ENCODE data around the gene CRADD.
A peak's percentile ranks its signal among the peaks of the same experiment; 100 is the strongest.

Gene CRADD

DNA sequence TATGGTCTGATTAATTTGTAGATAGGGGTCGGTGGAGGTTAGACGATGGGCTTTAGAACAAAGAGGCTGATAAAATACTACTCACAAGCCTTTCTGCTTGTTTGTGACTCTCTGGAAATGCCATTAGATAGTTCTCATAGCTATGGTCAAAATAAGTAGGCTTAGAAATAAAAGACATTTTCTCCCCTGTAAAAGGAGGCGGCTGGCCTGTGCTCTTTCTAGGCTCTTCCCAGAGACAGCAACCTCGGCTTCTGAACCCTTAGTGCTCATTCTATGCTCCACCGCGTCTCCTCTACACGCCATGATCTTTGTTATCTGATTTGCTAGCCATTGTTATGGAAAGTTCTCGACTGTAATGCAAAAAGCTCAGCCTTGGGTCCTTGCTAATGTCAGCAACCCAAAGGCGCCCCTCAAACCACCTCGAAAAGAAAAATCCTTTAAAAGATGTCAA is 64.5 kb downstream of the CRADD start:
- Histone ChIP-seq H3K9me3 (ENCODE audit: control insufficient read depth in 5 of 5, low read length in 5 of 5) (no peaks in the 10 kb centered on the region), H3K4me1 (ENCODE audit: control insufficient read depth in 5 of 5, insufficient read depth in 5 of 5, low read length in 5 of 5) (peaks cover 5 to 57% (median 44%) of the 10 kb centered on the region in 5 donors), H3K27me3 (ENCODE audit: control insufficient read depth in 5 of 5, insufficient read depth in 4 of 5, low read length in 5 of 5) (no peaks in the 10 kb centered on the region), H3K4me3 (ENCODE audit: low read depth in 1 of 5, low read length in 5 of 5) (peak overlapping the region; percentile 77 to 97 (median 88)), H3K36me3 (ENCODE audit: control insufficient read depth in 5 of 5, insufficient read depth in 5 of 5, low read length in 5 of 5) (no peaks in the 10 kb centered on the region), H3K27ac (ENCODE audit: low read depth, low read length) (peak overlapping the region; percentile 89), H3K9ac (ENCODE audit: low read length in 5 of 5) (peak overlapping the region in 4 of 5 donors; percentile 66 to 82 (median 78))

GRCh38 chr12:93742110-93742934 is 65.1 kb downstream of the CRADD start:
- Histone ChIP-seq H3K4me3 (ENCODE audit: low read depth in 1 of 5, low read length in 5 of 5) (peak overlapping the region; percentile 79 to 97 (median 88)), H3K4me1 (ENCODE audit: control insufficient read depth in 5 of 5, insufficient read depth in 5 of 5, low read length in 5 of 5) (peaks cover 5 to 61% (median 48%) of the 10 kb centered on the region in 5 donors), H3K9ac (ENCODE audit: low read length in 5 of 5) (peak overlapping the region; percentile 75 to 84 (median 82)), H3K27ac (ENCODE audit: low read depth, low read length) (peak overlapping the region; percentile 89), H3K27me3 (ENCODE audit: control insufficient read depth in 5 of 5, insufficient read depth in 4 of 5, low read length in 5 of 5) (no peaks in the 10 kb centered on the region), H3K9me3 (ENCODE audit: control insufficient read depth in 5 of 5, low read length in 5 of 5) (no peaks in the 10 kb centered on the region), H3K36me3 (ENCODE audit: control insufficient read depth in 5 of 5, insufficient read depth in 5 of 5, low read length in 5 of 5) (no peaks in the 10 kb centered on the region)

- Histone ChIP-seq H3K9ac (ENCODE audit: low read length in 5 of 5) (peak overlapping the region in 3 of 5 donors; percentile 56 to 84 (median 75)), H3K4me3 (ENCODE audit: low read depth in 1 of 5, low read length in 5 of 5) (peak overlapping the region; percentile 79 to 97 (median 88)), H3K27me3 (ENCODE audit: control insufficient read depth in 5 of 5, insufficient read depth in 4 of 5, low read length in 5 of 5) (no peaks in the 10 kb centered on the region), H3K36me3 (ENCODE audit: control insufficient read depth in 5 of 5, insufficient read depth in 5 of 5, low read length in 5 of 5) (no peaks in the 10 kb centered on the region), H3K9me3 (ENCODE audit: control insufficient read depth in 5 of 5, low read length in 5 of 5) (no peaks in the 10 kb centered on the region), H3K27ac (ENCODE audit: low read depth, low read length) (peak overlapping the region; percentile 89), H3K4me1 (ENCODE audit: control insufficient read depth in 5 of 5, insufficient read depth in 5 of 5, low read length in 5 of 5) (peaks cover 0 to 50% (median 37%) of the 10 kb centered on the region in 5 donors)
Observed at GRCh38 chr12:93743229-93743998, 66.2 kb downstream of the CRADD start.

- Histone ChIP-seq H3K4me3 (ENCODE audit: low read depth in 1 of 5, low read length in 5 of 5) (no peak overlapping the region), H3K36me3 (ENCODE audit: control insufficient read depth in 5 of 5, insufficient read depth in 5 of 5, low read length in 5 of 5) (no peaks in the 10 kb centered on the region), H3K9me3 (ENCODE audit: control insufficient read depth in 5 of 5, low read length in 5 of 5) (no peaks in the 10 kb centered on the region), H3K27ac (ENCODE audit: low read depth, low read length) (no peak overlapping the region), H3K9ac (ENCODE audit: low read length in 5 of 5) (no peak overlapping the region), H3K4me1 (ENCODE audit: control insufficient read depth in 5 of 5, insufficient read depth in 5 of 5, low read length in 5 of 5) (peaks cover 0 to 47% (median 30%) of the 10 kb centered on the region in 5 donors), H3K27me3 (ENCODE audit: control insufficient read depth in 5 of 5, insufficient read depth in 4 of 5, low read length in 5 of 5) (no peaks in the 10 kb centered on the region)
Observed at GRCh38 chr12:93743999-93744689, 67.0 kb downstream of the CRADD start.

GRCh38 chr12:93745286-93745685 is 68.1 kb downstream of the CRADD start:
- H3K4me1 ChIP-seq (ENCODE audit: control insufficient read depth in 5 of 5, insufficient read depth in 5 of 5, low read length in 5 of 5): peaks cover 2 to 44% (median 34%) of the 10 kb centered on the region in 5 donors
- H3K9me3 ChIP-seq (ENCODE audit: control insufficient read depth in 5 of 5, low read length in 5 of 5): no peaks in the 10 kb centered on the region
- H3K4me3 ChIP-seq (ENCODE audit: low read depth in 1 of 5, low read length in 5 of 5): no peak overlapping the region
- H3K27ac ChIP-seq (ENCODE audit: low read depth, low read length): no peak overlapping the region
- no peaks in the 10 kb centered on the region for H3K36me3 ChIP-seq (ENCODE audit: control insufficient read depth in 5 of 5, insufficient read depth in 5 of 5, low read length in 5 of 5)
- no peak overlapping the region for H3K9ac ChIP-seq (ENCODE audit: low read length in 5 of 5)
- H3K27me3 ChIP-seq (ENCODE audit: control insufficient read depth in 5 of 5, insufficient read depth in 4 of 5, low read length in 5 of 5): no peaks in the 10 kb centered on the region

- peaks cover 2 to 33% (median 22%) of the 10 kb centered on the region in 5 donors for H3K4me1 ChIP-seq (ENCODE audit: control insufficient read depth in 5 of 5, insufficient read depth in 5 of 5, low read length in 5 of 5)
- no peaks in the 10 kb centered on the region for H3K9me3 ChIP-seq (ENCODE audit: control insufficient read depth in 5 of 5, low read length in 5 of 5)
- H3K36me3 ChIP-seq (ENCODE audit: control insufficient read depth in 5 of 5, insufficient read depth in 5 of 5, low read length in 5 of 5): no peaks in the 10 kb centered on the region
- no peak overlapping the region for H3K27ac ChIP-seq (ENCODE audit: low read depth, low read length)
- H3K27me3 ChIP-seq (ENCODE audit: control insufficient read depth in 5 of 5, insufficient read depth in 4 of 5, low read length in 5 of 5): no peaks in the 10 kb centered on the region
- H3K9ac ChIP-seq (ENCODE audit: low read length in 5 of 5): no peak overlapping the region
- no peak overlapping the region for H3K4me3 ChIP-seq (ENCODE audit: low read depth in 1 of 5, low read length in 5 of 5)
Observed at GRCh38 chr12:93746572-93747168, 69.5 kb downstream of the CRADD start.

GRCh38 chr12:93748672-93749383 is 71.7 kb downstream of the CRADD start:
- no peaks in the 10 kb centered on the region for H3K36me3 ChIP-seq (ENCODE audit: control insufficient read depth in 5 of 5, insufficient read depth in 5 of 5, low read length in 5 of 5)
- peaks cover 2 to 22% (median 9%) of the 10 kb centered on the region in 5 donors for H3K4me1 ChIP-seq (ENCODE audit: control insufficient read depth in 5 of 5, insufficient read depth in 5 of 5, low read length in 5 of 5)
- H3K27ac ChIP-seq (ENCODE audit: low read depth, low read length): no peak overlapping the region
- H3K27me3 ChIP-seq (ENCODE audit: control insufficient read depth in 5 of 5, insufficient read depth in 4 of 5, low read length in 5 of 5): no peaks in the 10 kb centered on the region
- no peak overlapping the region for H3K9ac ChIP-seq (ENCODE audit: low read length in 5 of 5)
- H3K4me3 ChIP-seq (ENCODE audit: low read depth in 1 of 5, low read length in 5 of 5): no peak overlapping the region
- no peaks in the 10 kb centered on the region for H3K9me3 ChIP-seq (ENCODE audit: control insufficient read depth in 5 of 5, low read length in 5 of 5)

DNA sequence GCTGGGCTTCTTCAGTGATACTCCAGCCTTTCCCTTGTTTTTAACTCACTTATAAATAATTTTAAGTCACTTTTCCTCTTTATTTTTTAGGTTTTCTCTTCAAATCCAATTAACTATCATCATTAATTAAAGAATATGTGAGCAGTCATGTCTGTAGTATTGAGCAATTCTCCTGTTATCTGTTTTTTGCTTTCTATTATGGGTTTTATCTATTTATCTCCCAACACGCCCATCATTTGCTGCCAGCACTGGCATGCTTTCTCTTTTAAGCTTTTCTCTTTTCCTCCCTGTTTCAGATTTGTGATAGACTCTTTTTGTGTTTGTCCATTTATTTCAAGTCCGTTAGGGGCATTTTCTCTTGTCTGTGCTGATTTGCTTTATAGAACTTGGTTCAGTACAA is 72.3 kb downstream of the CRADD start:
- H3K9me3 ChIP-seq (ENCODE audit: control insufficient read depth in 5 of 5, low read length in 5 of 5): no peaks in the 10 kb centered on the region
- H3K36me3 ChIP-seq (ENCODE audit: control insufficient read depth in 5 of 5, insufficient read depth in 5 of 5, low read length in 5 of 5): no peaks in the 10 kb centered on the region
- no peak overlapping the region for H3K4me3 ChIP-seq (ENCODE audit: low read depth in 1 of 5, low read length in 5 of 5)
- H3K27me3 ChIP-seq (ENCODE audit: control insufficient read depth in 5 of 5, insufficient read depth in 4 of 5, low read length in 5 of 5): no peaks in the 10 kb centered on the region
- H3K27ac ChIP-seq (ENCODE audit: low read depth, low read length): no peak overlapping the region
- peaks cover 2 to 17% (median 9%) of the 10 kb centered on the region in 5 donors for H3K4me1 ChIP-seq (ENCODE audit: control insufficient read depth in 5 of 5, insufficient read depth in 5 of 5, low read length in 5 of 5)
- no peak overlapping the region for H3K9ac ChIP-seq (ENCODE audit: low read length in 5 of 5)

DNA sequence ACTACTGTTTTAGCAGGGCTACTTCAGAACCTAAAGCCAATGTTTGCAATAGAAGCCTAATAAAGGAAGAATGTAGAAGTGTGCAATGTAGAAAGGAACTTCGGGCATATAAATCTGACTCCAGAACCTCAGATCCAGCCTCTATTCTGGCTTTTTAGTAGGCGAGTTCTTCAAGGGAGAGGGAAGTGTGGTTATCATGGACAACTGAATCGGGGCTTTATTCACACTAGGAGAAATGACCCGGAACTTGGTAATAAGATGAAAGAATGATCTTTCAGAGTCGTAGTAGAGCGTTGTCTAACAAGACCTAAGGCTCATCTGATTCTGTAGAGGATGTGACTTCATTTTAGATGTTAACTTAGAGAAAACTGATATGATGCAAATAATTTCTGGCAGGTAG is 72.9 kb downstream of the CRADD start:
- no peaks in the 10 kb centered on the region for H3K9me3 ChIP-seq (ENCODE audit: control insufficient read depth in 5 of 5, low read length in 5 of 5)
- H3K4me1 ChIP-seq (ENCODE audit: control insufficient read depth in 5 of 5, insufficient read depth in 5 of 5, low read length in 5 of 5): peaks cover 2 to 17% (median 9%) of the 10 kb centered on the region in 5 donors
- H3K4me3 ChIP-seq (ENCODE audit: low read depth in 1 of 5, low read length in 5 of 5): no peak overlapping the region
- no peak overlapping the region for H3K27ac ChIP-seq (ENCODE audit: low read depth, low read length)
- H3K36me3 ChIP-seq (ENCODE audit: control insufficient read depth in 5 of 5, insufficient read depth in 5 of 5, low read length in 5 of 5): no peaks in the 10 kb centered on the region
- H3K9ac ChIP-seq (ENCODE audit: low read length in 5 of 5): no peak overlapping the region
- no peaks in the 10 kb centered on the region for H3K27me3 ChIP-seq (ENCODE audit: control insufficient read depth in 5 of 5, insufficient read depth in 4 of 5, low read length in 5 of 5)
